Endodermal cell (in vitro differentiated cells): ENCODE results near the gene CDC14B. TPM values are rescaled to one million over a fixed set of nuclear protein-coding genes. Genes with fewer than 3 reads are reported as not detected.

Experiments used
- DNase-seq: peaks from one replicate; pipeline ENCODE4 v3.0.0-alpha.2; 2017
- H3K27ac ChIP-seq: 2 replicates; pipeline ENCODE4 v1.5.1; 2013; ENCODE audit warnings: mild to moderate bottlenecking, low read depth, low read length, moderate library complexity
- H3K27me3 ChIP-seq: 2 replicates; pipeline ENCODE4 v1.6.1; 2013; ENCODE audit warnings: mild to moderate bottlenecking, low read length, moderate library complexity; ENCODE audit not compliant: insufficient read depth, control insufficient read depth, poor library complexity, severe bottlenecking
- H3K36me3 ChIP-seq: 2 replicates; pipeline ENCODE4 v1.7.0; 2013; ENCODE audit warnings: mild to moderate bottlenecking, low read length, moderate library complexity; ENCODE audit not compliant: control insufficient read depth, insufficient read depth
- H3K4me1 ChIP-seq: one replicate; pipeline ENCODE4 v1.7.0; 2013; ENCODE audit warnings: low read length; ENCODE audit not compliant: control insufficient read depth, insufficient read depth
- H3K4me3 ChIP-seq: 2 replicates; pipeline ENCODE4 v1.5.1; 2013; ENCODE audit warnings: mild to moderate bottlenecking, low read length, moderate library complexity
- H3K9ac ChIP-seq: 2 replicates; pipeline ENCODE4 v1.6.1; 2013; ENCODE audit warnings: mild to moderate bottlenecking, low read length, moderate library complexity; ENCODE audit not compliant: poor library complexity, severe bottlenecking; ENCODE audit errors: extremely low read depth
- H3K9me3 ChIP-seq: 2 replicates; pipeline ENCODE4 v1.6.1; 2013; ENCODE audit warnings: mild to moderate bottlenecking, low read length, moderate library complexity; ENCODE audit not compliant: control insufficient read depth
- H3K27ac Mint-ChIP-seq: 2 replicates; pipeline ENCODE4 v1.8.0; 2020; ENCODE audit warnings: mixed read lengths
- H3K27me3 Mint-ChIP-seq: 2 replicates; pipeline ENCODE4 v1.8.0; 2021; ENCODE audit warnings: mild to moderate bottlenecking, mixed read lengths; ENCODE audit not compliant: insufficient read depth
- H3K36me3 Mint-ChIP-seq: 2 replicates; pipeline ENCODE4 v1.8.0; 2020; ENCODE audit warnings: low read depth, mixed read lengths
- H3K4me1 Mint-ChIP-seq: 2 replicates; pipeline ENCODE4 v1.8.0; 2020; ENCODE audit warnings: mixed read lengths
- H3K4me3 Mint-ChIP-seq: 2 replicates; pipeline ENCODE4 v1.8.0; 2020; ENCODE audit warnings: mild to moderate bottlenecking, moderate library complexity, mixed read lengths
- H3K9me3 Mint-ChIP-seq: 2 replicates; pipeline ENCODE4 v1.8.0; 2020; ENCODE audit warnings: mild to moderate bottlenecking, mixed read lengths
- CTCF ChIP-seq: fragments of 200-600 bp; sonication (generic); conservative IDR thresholded peaks from 2 replicates; pipeline ENCODE4 v1.5.0; 2021; ENCODE audit warnings: antibody characterized with exemption, mild to moderate bottlenecking
- WGBS, 2 experiments: methylation state at CpG; one replicate each; pipeline versions ENCODE4 v1.1.5 to v1.1.7; 2013; ENCODE audit warnings: missing lambda C conversion rate in 2 of 2, mixed read lengths in 1 of 2; ENCODE audit not compliant: insufficient coverage in 1 of 2, insufficient read length in 1 of 2; 5-methylcytosine and 5-hydroxymethylcytosine counted together
- total RNA-seq, 2 donors: library from RNA; stranded (reverse); fragmentation: NEBNext Ultra II Directional in 1 of 2; extraction: Animal tissue kit (Norgen Biotek cat#: 25700) in 1 of 2; gene quantifications; 2 replicates in 1 of 2; 3 replicates in 1 of 2; pipeline ENCODE4 v1.2.1, GENCODE V29; 2021

Gene CDC14B
- total RNA-seq, 2 donors from 2014 or later: 47.5 to 48.3 TPM

DNA sequence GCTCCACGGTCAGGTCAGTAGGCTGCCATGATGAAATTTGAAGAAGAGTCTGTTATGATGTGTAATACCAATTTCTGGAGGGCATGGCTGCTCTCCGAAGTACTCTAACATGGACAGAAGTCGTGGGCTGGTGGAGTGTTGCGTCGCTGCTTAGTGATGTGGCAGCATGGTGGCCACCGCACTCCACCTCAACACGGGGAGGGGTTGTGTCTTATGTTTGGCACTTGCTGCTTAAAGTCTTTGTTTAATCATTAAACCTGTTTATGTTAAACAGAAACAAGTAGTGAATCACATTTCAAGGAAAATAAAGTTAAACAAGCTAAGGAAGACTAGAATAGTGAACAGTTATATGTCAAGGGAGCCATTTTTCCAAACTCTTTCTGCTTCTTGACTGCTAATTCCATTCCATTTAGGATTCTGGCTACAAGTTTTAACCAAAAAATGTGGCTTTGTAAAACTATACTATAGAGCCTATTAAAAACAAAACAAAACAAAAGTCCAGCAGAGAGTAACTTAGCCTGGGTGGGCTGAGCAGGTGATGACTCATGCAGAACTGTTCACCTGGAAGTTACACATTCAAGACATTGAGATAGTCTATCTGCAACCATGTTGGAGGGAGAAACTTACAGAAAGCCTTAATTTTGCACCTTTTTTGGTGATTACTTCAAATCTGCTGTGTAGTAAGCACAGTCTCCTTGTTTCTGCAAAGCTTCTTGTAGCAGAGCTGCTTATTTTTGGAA lies 160.2 kb downstream of the CDC14B start:
- no peaks in the 10 kb centered on the region for H3K27me3 Mint-ChIP-seq
- peaks cover 4% of the 10 kb centered on the region for H3K36me3 ChIP-seq
- DNase-seq: no peak
- no peaks in the 10 kb centered on the region for H3K4me1 ChIP-seq
- no peaks in the 10 kb centered on the region for H3K9me3 ChIP-seq
- H3K4me3 Mint-ChIP-seq: no peak overlapping the region
- 96 to 100% methylated on average over 5 to 7 of the region's 7 CpGs for WGBS, 2 experiments
- H3K4me3 ChIP-seq: no peak overlapping the region
- peaks cover 10% of the 10 kb centered on the region for H3K36me3 Mint-ChIP-seq
- H3K4me1 Mint-ChIP-seq: peaks cover 7% of the 10 kb centered on the region
- no peak overlapping the region for H3K9ac ChIP-seq
- no peak overlapping the region for H3K27ac Mint-ChIP-seq
- TF ChIP-seq CTCF: no peak
- no peaks in the 10 kb centered on the region for H3K27me3 ChIP-seq
- H3K9me3 Mint-ChIP-seq: no peaks in the 10 kb centered on the region
- no peak overlapping the region for H3K27ac ChIP-seq

DNA sequence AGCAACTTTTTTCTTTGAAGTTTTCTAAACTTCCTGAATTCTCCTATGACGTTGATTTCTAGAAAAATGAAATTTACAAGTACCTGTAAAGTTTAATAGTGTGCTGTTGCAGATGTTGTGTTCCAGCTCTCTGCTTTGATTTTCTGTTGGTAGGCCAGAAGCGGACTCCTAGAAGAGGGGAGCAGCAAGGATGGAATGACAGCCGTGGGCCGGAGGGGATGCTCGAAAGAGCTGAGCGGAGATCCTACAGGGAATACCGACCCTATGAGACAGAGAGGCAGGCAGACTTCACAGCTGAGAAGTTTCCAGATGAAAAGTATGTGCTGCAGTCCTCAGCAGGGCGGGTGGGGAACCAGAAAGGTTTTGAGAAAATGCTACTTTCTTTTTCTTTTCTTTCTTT lies 161.4 kb downstream of the CDC14B start:
- H3K9me3 Mint-ChIP-seq: no peaks in the 10 kb centered on the region

DNA sequence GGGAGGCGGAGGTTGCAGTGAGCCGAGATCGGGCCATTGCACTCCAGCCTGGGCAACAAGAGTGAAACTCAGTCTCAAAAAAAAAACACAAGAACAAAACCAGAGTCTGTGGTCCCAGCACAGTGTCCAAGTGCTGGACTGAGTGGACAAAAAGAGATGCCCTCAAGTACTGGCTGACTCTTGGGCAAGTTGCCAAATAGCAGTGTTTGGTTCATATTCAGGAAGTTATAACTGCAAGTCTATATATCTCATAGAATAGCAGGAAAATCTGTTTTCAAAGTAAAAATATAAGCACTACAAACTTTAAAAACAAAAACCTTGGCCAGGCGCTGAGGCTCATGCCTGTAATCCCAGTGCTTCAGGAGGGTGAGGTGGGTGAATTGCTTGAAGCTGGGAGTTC lies 162.4 kb downstream of the CDC14B start:
- Mint-ChIP-seq H3K27ac (no peak overlapping the region), H3K9me3 (no peaks in the 10 kb centered on the region), H3K4me1 (peaks cover 5% of the 10 kb centered on the region), H3K27me3 (peaks cover 2% of the 10 kb centered on the region), H3K36me3 (peaks cover 10% of the 10 kb centered on the region), H3K4me3 (no peak overlapping the region)
- H3K27me3 ChIP-seq: no peaks in the 10 kb centered on the region
- H3K36me3 ChIP-seq: peaks cover 4% of the 10 kb centered on the region
- no peak for DNase-seq
- no peak overlapping the region for H3K4me3 ChIP-seq
- no peak overlapping the region for H3K27ac ChIP-seq
- TF ChIP-seq CTCF: no peak
- H3K9ac ChIP-seq: no peak overlapping the region
- H3K4me1 ChIP-seq: no peaks in the 10 kb centered on the region
- no peaks in the 10 kb centered on the region for H3K9me3 ChIP-seq
- WGBS, 2 experiments: 94 to 96% methylated on average over 3 to 4 of the region's 4 CpGs

More for the DNA sequence above, 161.4 kb downstream of the CDC14B start:
- Mint-ChIP-seq H3K27me3 (no peaks in the 10 kb centered on the region), H3K36me3 (peaks cover 10% of the 10 kb centered on the region), H3K27ac (no peak overlapping the region), H3K4me1 (peaks cover 5% of the 10 kb centered on the region), H3K4me3 (no peak overlapping the region)
- 91 to 96% methylated on average over 7 to 8 of the region's 8 CpGs for WGBS, 2 experiments
- no peak for TF ChIP-seq CTCF
- Histone ChIP-seq H3K27ac (no peak overlapping the region), H3K27me3 (no peaks in the 10 kb centered on the region), H3K36me3 (peaks cover 4% of the 10 kb centered on the region), H3K4me1 (no peaks in the 10 kb centered on the region), H3K9me3 (no peaks in the 10 kb centered on the region), H3K9ac (no peak overlapping the region), H3K4me3 (no peak overlapping the region)
- no peak for DNase-seq
